ENCODE measurements around the gene WHRN.

Gene WHRN

DNA sequence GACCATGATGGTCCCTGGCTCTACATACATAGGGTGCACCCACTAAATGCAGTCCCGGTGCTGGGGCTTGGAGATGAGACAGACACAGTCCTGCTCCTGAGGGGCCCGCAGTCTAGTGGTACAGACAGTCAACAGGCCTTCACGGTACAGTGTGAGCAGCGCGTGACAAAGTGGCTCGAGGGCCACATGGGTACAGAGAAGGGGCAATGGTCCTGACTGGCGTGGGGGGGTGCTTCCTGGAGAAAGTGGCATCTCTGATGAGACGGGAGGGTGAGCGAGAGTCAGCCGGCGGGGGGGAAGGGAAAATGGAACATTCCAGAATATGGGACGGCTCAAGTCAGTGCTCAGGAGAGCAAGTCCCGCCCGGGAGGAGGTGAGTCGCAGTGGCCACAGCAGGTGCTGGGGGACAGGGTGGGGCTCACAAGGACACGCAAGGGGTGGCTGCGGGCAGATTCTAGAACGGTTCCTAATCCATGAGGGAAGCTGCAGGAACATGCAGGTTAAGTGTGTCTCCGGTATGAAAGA is 38.0 kb downstream of the WHRN start:
- Histone ChIP-seq H3K4me3 (ENCODE audit: low read depth, low read length) (no peak overlapping the region), H3K36me3 (replicated peaks) (no peaks in the 10 kb centered on the region), H3K27me3 (replicated peaks) (no peaks in the 10 kb centered on the region), H3K27ac (no peak overlapping the region)
- in situ Hi-C loops (cut with HindIII; ENCODE audit: low pct_ligation_motif_present, low sequenced_read_pairs), result no loop called here
- no peak for TF ChIP-seq CTCF (IDR thresholded peaks at IDR 0.05; ENCODE audit: low read depth, low read length, missing control alignments)
- DNase-seq, result no peak

GRCh38 chr9:114465906-114466900 is 39.1 kb downstream of the WHRN start:
- H3K27me3 ChIP-seq (replicated peaks), result no peaks in the 10 kb centered on the region
- no peak for DNase-seq
- no peaks in the 10 kb centered on the region for H3K36me3 ChIP-seq (replicated peaks)
- no peak overlapping the region for H3K27ac ChIP-seq
- TF ChIP-seq CTCF (IDR thresholded peaks at IDR 0.05; ENCODE audit: low read depth, low read length, missing control alignments), result no peak
- in situ Hi-C loops (cut with HindIII; ENCODE audit: low pct_ligation_motif_present, low sequenced_read_pairs), result no loop called here
- H3K4me3 ChIP-seq (ENCODE audit: low read depth, low read length), result no peak overlapping the region

DNA sequence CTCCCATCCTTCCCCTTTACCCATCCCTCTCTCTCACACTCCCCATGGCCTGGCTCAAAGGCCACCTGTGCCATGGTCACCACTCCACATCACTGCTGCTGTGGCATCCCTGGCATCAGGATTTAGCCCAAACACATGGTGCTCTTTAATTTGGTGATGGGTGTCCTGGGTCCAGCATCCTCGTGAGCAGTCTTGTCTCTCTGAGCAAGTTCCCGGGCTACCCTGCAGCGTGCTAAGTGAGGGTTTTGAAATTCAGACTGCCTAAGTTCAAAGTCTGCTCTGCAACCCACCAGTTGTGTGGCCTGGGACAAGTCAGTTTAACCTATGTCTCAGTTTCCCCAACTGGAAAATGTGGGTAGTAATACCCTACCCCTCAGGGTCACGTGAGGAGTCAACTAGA is 39.9 kb downstream of the WHRN start:
- no peak for TF ChIP-seq CTCF (IDR thresholded peaks at IDR 0.05; ENCODE audit: low read depth, low read length, missing control alignments)
- no peak for DNase-seq
- Histone ChIP-seq H3K27ac (no peak overlapping the region), H3K36me3 (replicated peaks) (no peaks in the 10 kb centered on the region), H3K27me3 (replicated peaks) (no peaks in the 10 kb centered on the region), H3K4me3 (ENCODE audit: low read depth, low read length) (no peak overlapping the region)
- in situ Hi-C loops (cut with HindIII; ENCODE audit: low pct_ligation_motif_present, low sequenced_read_pairs), result no loop called here

GRCh38 chr9:114464281-114465051 is 40.8 kb downstream of the WHRN start:
- Histone ChIP-seq H3K27me3 (replicated peaks) (no peaks in the 10 kb centered on the region), H3K4me3 (ENCODE audit: low read depth, low read length) (no peak overlapping the region), H3K36me3 (replicated peaks) (no peaks in the 10 kb centered on the region), H3K27ac (no peak overlapping the region)
- in situ Hi-C loops (cut with HindIII; ENCODE audit: low pct_ligation_motif_present, low sequenced_read_pairs), result no loop called here
- DNase-seq, result no peak
- TF ChIP-seq CTCF (IDR thresholded peaks at IDR 0.05; ENCODE audit: low read depth, low read length, missing control alignments), result no peak

GRCh38 chr9:114462791-114463190 is 42.5 kb downstream of the WHRN start:
- DNase-seq, result no peak
- no peaks in the 10 kb centered on the region for H3K36me3 ChIP-seq (replicated peaks)
- no peaks in the 10 kb centered on the region for H3K27me3 ChIP-seq (replicated peaks)
- H3K4me3 ChIP-seq (ENCODE audit: low read depth, low read length), result no peak overlapping the region
- no peak overlapping the region for H3K27ac ChIP-seq
- TF ChIP-seq CTCF (IDR thresholded peaks at IDR 0.05; ENCODE audit: low read depth, low read length, missing control alignments), result no peak
- in situ Hi-C loops (cut with HindIII; ENCODE audit: low pct_ligation_motif_present, low sequenced_read_pairs), result no loop called here

All from brain microvascular endothelial cell (primary cell).